HG02970 (cell line): ENCODE data around the gene MYH14.

ENCODE experiments used
- ATAC-seq: cut with Tn5 transposase; IDR thresholded peaks from one replicate; pipeline ENCODE4 v1.9.1; 2021; ENCODE audit warnings: mild to moderate bottlenecking, moderate library complexity, moderate number of reproducible peaks; ENCODE audit not compliant: unreplicated experiment, low FRiP score

The MYH14 gene

GRCh38 chr19:50313812-50314536, 110.6 kb downstream of the MYH14 start:
- no peak for ATAC-seq

- ATAC-seq = no peak
Measured at GRCh38 chr19:50314724-50315708, 111.6 kb downstream of the MYH14 start.

- no peak for ATAC-seq
Measured at GRCh38 chr19:50315773-50316448, 112.5 kb downstream of the MYH14 start.

GRCh38 chr19:50317115-50317514, 113.7 kb downstream of the MYH14 start:
- ATAC-seq = no peak

GRCh38 chr19:50318438-50318837, 115.0 kb downstream of the MYH14 start:
- ATAC-seq = no peak

GRCh38 chr19:50319156-50319555, 115.7 kb downstream of the MYH14 start:
- ATAC-seq = no peak

- ATAC-seq = no peak
Measured at GRCh38 chr19:50320051-50320450, 116.6 kb downstream of the MYH14 start.

- ATAC-seq = no peak
Measured at GRCh38 chr19:50320596-50320995, 117.2 kb downstream of the MYH14 start.

- ATAC-seq = no peak
Measured at GRCh38 chr19:50321831-50322230, 118.4 kb downstream of the MYH14 start.

- ATAC-seq = no peak
Measured at GRCh38 chr19:50322234-50322633, 118.8 kb downstream of the MYH14 start.

- ATAC-seq = no peak
Measured at GRCh38 chr19:50322931-50323781, 119.7 kb downstream of the MYH14 start.

GRCh38 chr19:50323782-50324133, 120.3 kb downstream of the MYH14 start:
- ATAC-seq = no peak

- no peak for ATAC-seq
Measured at GRCh38 chr19:50324331-50324730, 120.9 kb downstream of the MYH14 start.

- no peak for ATAC-seq
Measured at GRCh38 chr19:50325310-50326100, 122.1 kb downstream of the MYH14 start.

GRCh38 chr19:50326101-50326664, 122.8 kb downstream of the MYH14 start:
- ATAC-seq = no peak

GRCh38 chr19:50327013-50327412, 123.6 kb downstream of the MYH14 start:
- ATAC-seq = no peak

GRCh38 chr19:50327461-50328223, 124.2 kb downstream of the MYH14 start:
- ATAC-seq = no peak

GRCh38 chr19:50328224-50328872, 124.9 kb downstream of the MYH14 start:
- no peak for ATAC-seq
